Measurements from ENCODE around the gene SORCS1. TPM values are rescaled to one million over a fixed set of nuclear protein-coding genes. Genes with fewer than 3 reads are reported as not detected.
A peak's percentile ranks its signal among the peaks of the same experiment; 100 is the strongest.
"Not testable (repeated sequence)": the region's sequence is repeated elsewhere in the genome, so short reads cannot be mapped to it uniquely, and the experiment has no call there.

SORCS1 gene
- total RNA-seq, 4 donors from 2014 or later, result 7.1 to 16.7 (median 10.7) TPM

DNA sequence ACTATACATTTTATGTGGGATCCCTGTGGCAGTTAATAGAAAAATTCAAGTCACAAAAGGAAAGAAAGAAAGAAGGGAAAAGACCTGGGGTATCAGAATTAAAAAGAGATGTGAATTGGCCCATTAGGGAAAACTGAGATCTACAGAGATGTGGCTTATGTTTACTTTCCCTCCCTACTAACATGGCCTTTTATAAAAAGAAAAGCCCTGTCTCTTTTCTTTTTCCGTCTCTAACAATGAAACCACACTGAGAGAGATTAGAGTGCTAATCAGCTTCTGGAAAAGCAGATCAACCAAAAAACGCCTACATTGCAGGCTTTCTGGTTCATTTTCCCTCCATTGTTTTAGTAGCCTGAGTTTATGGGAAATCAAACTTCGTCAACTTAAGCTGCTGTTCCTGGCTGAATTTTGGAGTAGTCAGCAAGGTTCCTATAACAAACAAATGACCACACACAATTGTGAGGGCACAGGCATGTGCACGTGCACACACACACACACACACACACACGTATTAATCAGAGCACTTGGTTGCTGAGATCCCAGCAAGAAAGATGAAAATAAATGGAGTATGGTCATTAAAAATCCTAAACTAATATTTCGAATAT, 235.1 kb downstream of the SORCS1 start:
- H3K27me3 ChIP-seq, result no peaks in the 10 kb centered on the region
- H3K9me3 ChIP-seq, result no peaks in the 10 kb centered on the region
- WGBS, result 84% methylated on average over 6 of the region's 6 CpGs
- no peak overlapping the region for H3K27ac ChIP-seq (replicated peaks in 1 of 4)
- DNase-seq (ENCODE audit: extremely low spot score), result no peak
- H3K36me3 ChIP-seq, result no peaks in the 10 kb centered on the region
- no peak overlapping the region for H3K4me3 ChIP-seq
- H3K4me1 ChIP-seq, result peaks cover 0 to 5% (median 0%) of the 10 kb centered on the region in 4 donors
- intact Hi-C loops (cut with DNase I), result no loop called here
- TF ChIP-seq POLR2A (IDR thresholded peaks at IDR 0.05; ENCODE audit: low read depth), result no peak
- no peak for TF ChIP-seq EP300 (IDR thresholded peaks at IDR 0.05)
- no peak for TF ChIP-seq POLR2AphosphoS5 (IDR thresholded peaks at IDR 0.05)

DNA sequence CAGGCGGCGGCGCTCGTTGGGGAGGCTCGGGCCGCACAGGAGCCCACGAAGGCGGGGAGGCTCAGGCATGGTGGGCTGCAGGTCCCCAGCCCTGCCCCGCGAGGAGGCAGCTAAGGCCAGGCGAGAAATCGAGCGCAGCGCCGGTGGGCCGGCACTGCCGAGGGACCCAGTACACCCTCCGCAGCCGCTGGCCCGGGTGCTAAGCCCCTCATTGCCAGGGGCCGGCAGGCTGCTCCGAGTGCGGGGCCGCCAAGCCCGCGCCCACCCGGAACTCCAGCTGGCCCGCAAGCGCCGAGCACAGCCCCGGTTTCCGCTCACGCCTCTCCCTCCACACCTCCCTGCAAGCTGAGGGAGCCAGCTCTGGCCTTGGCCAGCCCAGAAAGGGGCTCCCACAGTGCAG, 236.4 kb downstream of the SORCS1 start:
- intact Hi-C loops (cut with DNase I); H3K36me3 ChIP-seq; H3K27me3 ChIP-seq; H3K27ac ChIP-seq (replicated peaks in 1 of 4); H3K4me1 ChIP-seq; H3K4me3 ChIP-seq; H3K9me3 ChIP-seq: not testable (repeated sequence)
- DNase-seq (ENCODE audit: extremely low spot score), result peak; percentile 17
- WGBS, result 100% methylated on average over 2 of the region's 33 CpGs

DNA sequence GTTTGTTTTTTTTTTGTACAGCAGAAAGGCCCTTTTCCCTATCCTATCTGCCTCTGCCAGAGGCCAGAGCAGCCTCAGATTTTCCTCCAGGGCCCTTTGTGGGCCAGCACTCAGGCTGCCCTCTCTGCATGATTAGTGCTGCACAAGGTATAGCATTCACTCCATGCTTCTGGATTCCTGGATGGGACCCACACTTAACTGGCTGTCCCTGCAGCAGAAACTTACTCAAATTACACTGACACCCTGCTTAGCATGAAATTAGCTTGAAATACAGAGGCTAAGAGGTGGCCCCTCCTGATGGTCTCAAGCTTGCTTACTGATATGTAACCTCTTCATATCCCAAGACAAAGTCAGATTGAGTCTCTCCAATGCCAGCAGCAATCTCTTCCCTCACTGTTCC, 239.3 kb downstream of the SORCS1 start:
- H3K4me3 ChIP-seq, result no peak overlapping the region
- no peak overlapping the region for H3K27ac ChIP-seq (replicated peaks in 1 of 4)
- H3K9me3 ChIP-seq, result no peaks in the 10 kb centered on the region
- no peak for DNase-seq (ENCODE audit: extremely low spot score)
- intact Hi-C loops (cut with DNase I), result no loop called here
- H3K4me1 ChIP-seq, result no peaks in the 10 kb centered on the region
- no peak for TF ChIP-seq POLR2A (IDR thresholded peaks at IDR 0.05; ENCODE audit: low read depth)
- no peak for TF ChIP-seq EP300 (IDR thresholded peaks at IDR 0.05)
- no peak for TF ChIP-seq POLR2AphosphoS5 (IDR thresholded peaks at IDR 0.05)
- TF ChIP-seq, protein P1, sequence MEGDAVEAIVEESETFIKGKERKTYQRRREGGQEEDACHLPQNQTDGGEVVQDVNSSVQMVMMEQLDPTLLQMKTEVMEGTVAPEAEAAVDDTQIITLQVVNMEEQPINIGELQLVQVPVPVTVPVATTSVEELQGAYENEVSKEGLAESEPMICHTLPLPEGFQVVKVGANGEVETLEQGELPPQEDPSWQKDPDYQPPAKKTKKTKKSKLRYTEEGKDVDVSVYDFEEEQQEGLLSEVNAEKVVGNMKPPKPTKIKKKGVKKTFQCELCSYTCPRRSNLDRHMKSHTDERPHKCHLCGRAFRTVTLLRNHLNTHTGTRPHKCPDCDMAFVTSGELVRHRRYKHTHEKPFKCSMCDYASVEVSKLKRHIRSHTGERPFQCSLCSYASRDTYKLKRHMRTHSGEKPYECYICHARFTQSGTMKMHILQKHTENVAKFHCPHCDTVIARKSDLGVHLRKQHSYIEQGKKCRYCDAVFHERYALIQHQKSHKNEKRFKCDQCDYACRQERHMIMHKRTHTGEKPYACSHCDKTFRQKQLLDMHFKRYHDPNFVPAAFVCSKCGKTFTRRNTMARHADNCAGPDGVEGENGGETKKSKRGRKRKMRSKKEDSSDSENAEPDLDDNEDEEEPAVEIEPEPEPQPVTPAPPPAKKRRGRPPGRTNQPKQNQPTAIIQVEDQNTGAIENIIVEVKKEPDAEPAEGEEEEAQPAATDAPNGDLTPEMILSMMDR (IDR thresholded peaks at IDR 0.05), result no peak
- no peaks in the 10 kb centered on the region for H3K36me3 ChIP-seq
- no peaks in the 10 kb centered on the region for H3K27me3 ChIP-seq

DNA sequence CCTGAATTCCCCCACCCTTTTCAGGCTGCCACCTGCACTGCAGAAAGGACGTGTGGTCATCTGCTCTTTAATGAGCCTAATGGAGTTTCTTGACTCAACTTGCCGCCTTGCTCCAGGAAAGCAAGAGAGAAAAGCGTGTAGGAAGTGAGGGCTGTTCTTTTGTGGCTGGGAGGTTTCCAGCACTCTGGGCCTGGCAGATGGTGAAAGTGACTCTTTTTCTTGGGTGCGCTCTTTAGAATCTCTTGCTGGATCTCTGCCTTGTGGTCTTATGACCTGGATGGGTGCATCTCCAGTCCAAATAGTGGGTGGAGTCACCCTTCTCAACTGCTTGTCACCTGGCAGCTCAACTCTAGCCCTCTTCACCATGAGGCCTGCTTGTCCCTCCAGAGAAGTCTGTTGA, 244.0 kb downstream of the SORCS1 start:
- H3K27me3 ChIP-seq, result no peaks in the 10 kb centered on the region
- intact Hi-C loops (cut with DNase I), result no loop called here
- TF ChIP-seq POLR2A (IDR thresholded peaks at IDR 0.05; ENCODE audit: low read depth) (no peak), EP300 (IDR thresholded peaks at IDR 0.05) (no peak), POLR2AphosphoS5 (IDR thresholded peaks at IDR 0.05) (no peak)
- TF ChIP-seq, protein P1 (IDR thresholded peaks at IDR 0.05), result no peak
- H3K9me3 ChIP-seq, result no peaks in the 10 kb centered on the region
- 90% methylated on average over 4 of the region's 4 CpGs for WGBS
- peak; percentile 89 for DNase-seq (ENCODE audit: extremely low spot score)
- no peaks in the 10 kb centered on the region for H3K36me3 ChIP-seq
- no peak overlapping the region for H3K4me3 ChIP-seq
- H3K27ac ChIP-seq (replicated peaks in 1 of 4), result no peak overlapping the region
- peaks cover 6 to 16% (median 12%) of the 10 kb centered on the region in 4 donors for H3K4me1 ChIP-seq

DNA sequence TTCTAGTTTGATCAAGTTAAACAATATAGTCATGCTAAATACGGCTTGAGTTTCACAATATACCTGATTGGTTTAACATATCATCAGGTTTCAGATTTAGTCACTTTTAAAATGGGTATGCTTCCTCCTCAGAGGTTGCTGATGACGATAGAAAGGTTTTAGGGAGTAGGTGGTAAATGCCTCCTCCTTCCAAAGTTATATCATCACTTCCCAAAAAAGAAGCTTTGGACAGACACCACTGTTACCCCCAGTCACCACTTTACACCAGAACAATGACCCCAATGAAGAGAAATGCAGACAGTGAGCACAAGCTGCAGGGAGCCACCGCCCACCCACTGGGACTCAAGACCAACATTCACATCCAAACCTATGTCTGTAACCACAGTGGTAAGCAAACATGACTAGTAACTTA, 244.6 kb downstream of the SORCS1 start:
- 88% methylated on average over 3 of the region's 3 CpGs for WGBS
- no peak overlapping the region for H3K27ac ChIP-seq (replicated peaks in 1 of 4)
- peaks cover 6 to 16% (median 12%) of the 10 kb centered on the region in 4 donors for H3K4me1 ChIP-seq
- H3K36me3 ChIP-seq, result no peaks in the 10 kb centered on the region
- no peaks in the 10 kb centered on the region for H3K27me3 ChIP-seq
- intact Hi-C loops (cut with DNase I), result no loop called here
- no peak for TF ChIP-seq POLR2A (IDR thresholded peaks at IDR 0.05; ENCODE audit: low read depth)
- TF ChIP-seq, protein P1 (IDR thresholded peaks at IDR 0.05), result no peak
- TF ChIP-seq EP300 (IDR thresholded peaks at IDR 0.05), result no peak
- no peak for TF ChIP-seq POLR2AphosphoS5 (IDR thresholded peaks at IDR 0.05)
- no peak overlapping the region for H3K4me3 ChIP-seq
- peak; percentile 66 for DNase-seq (ENCODE audit: extremely low spot score)
- no peaks in the 10 kb centered on the region for H3K9me3 ChIP-seq

Data from esophagus muscularis mucosa (tissue), 4 donors.